Mammary epithelial cell (primary cell): ENCODE results near the gene ATF1.

Experiments
- CTCF ChIP-seq, 2 donors: IDR thresholded peaks in 1 of 2; conservative IDR thresholded peaks in 1 of 2; 2 replicates each; pipeline ENCODE4 v1.5.1; 2011 to 2012; ENCODE audit warnings: inconsistent platforms in 2 of 2, low read length in 2 of 2, mild to moderate bottlenecking in 2 of 2, control low read depth in 1 of 2, low read depth in 1 of 2; ENCODE audit not compliant: insufficient read depth in 1 of 2; ENCODE audit errors: extremely low read depth in 1 of 2
- EZH2 ChIP-seq: IDR thresholded peaks from 2 replicates; pipeline ENCODE4 v1.6.1; 2012; ENCODE audit warnings: low read length, inconsistent platforms, borderline replicate concordance

- TF ChIP-seq CTCF (conservative IDR thresholded peaks at IDR 0.05 in 1 of 2, IDR thresholded peaks at IDR 0.05 in 1 of 2; ENCODE audit: extremely low read depth in 1 of 2, insufficient read depth in 1 of 2, low read depth in 1 of 2, low read length in 2 of 2): no peak
- TF ChIP-seq EZH2: no peak
These were observed 14.4 kb upstream of the ATF1 start for GRCh38 chr12:50749459-50749882.
